HepG2 (cell line): ENCODE results near the gene TELO2. TPM values are rescaled to one million over a fixed set of nuclear protein-coding genes. Genes with fewer than 3 reads are reported as not detected.

ENCODE experiments used
- ATAC-seq: fragments of 200-7000 bp; cut with Tn5 transposase; 3 replicates; pipeline ENCODE4 v1.9.1; 2020; ENCODE audit warnings: mild to moderate bottlenecking, moderate library complexity
- BruUV-seq: library from RNA; stranded (reverse); fragments of 400-500 nt; replicated peaks from 2 replicates; lab custom pipeline; 2021; lab: Mats Ljungman, UMichigan
- CTCF ChIA-PET: fragments of 300-600 bp; formaldehyde crosslinking; extraction: SDS; loops from one replicate; lab custom pipeline; 2021; ENCODE audit warnings: low total read pairs, inconsistent platforms, low intra/inter-chr PET ratio; lab: Yijun Ruan, JAX
- POLR2A ChIA-PET: fragments of 350-600 bp; sonication (Branson Sonifier 250); formaldehyde crosslinking; loops from one replicate; lab custom pipeline; 2020; ENCODE audit warnings: antibody characterized with exemption, inconsistent platforms; lab: Yijun Ruan, JAX
- DNase-seq: peaks from one replicate; pipeline ENCODE4 v3.0.0-alpha.2; 2015; ENCODE audit warnings: low spot score
- FAIRE-seq: peaks from 3 replicates; lab custom pipeline; 2011; peaks lifted over from hg19 to GRCh38; lab: Jason Lieb, UNC
- H2AFZ ChIP-seq: one replicate; pipeline ENCODE4 v1.6.1; 2011; ENCODE audit warnings: low read length, inconsistent platforms
- H3K27ac ChIP-seq: fragments of 300-600 bp; 3 replicates; pipeline ENCODE4 v1.8.0; 2011; ENCODE audit warnings: mixed run types, mild to moderate bottlenecking, mixed read lengths, low read length, inconsistent platforms; ENCODE audit not compliant: insufficient read depth; ENCODE audit errors: extremely low read length
- H3K27me3 ChIP-seq, 2 experiments: fragments of 200-600 bp in 1 of 2; 2 replicates in 1 of 2; 3 replicates in 1 of 2; pipeline versions ENCODE4 v1.6.0 to v1.8.0; 2011; ENCODE audit warnings: low read length in 2 of 2, mild to moderate bottlenecking in 2 of 2, moderate library complexity in 2 of 2, inconsistent platforms in 1 of 2; ENCODE audit not compliant: insufficient read depth in 2 of 2, control insufficient read depth in 1 of 2
- H3K36me3 ChIP-seq, 2 experiments: fragments of 200-600 bp in 1 of 2; replicated peaks in 1 of 2; 2 replicates in 1 of 2; 3 replicates in 1 of 2; pipeline versions ENCODE4 v1.5.1 to v1.8.0; 2011; ENCODE audit warnings: low read length in 2 of 2, inconsistent platforms in 1 of 2; ENCODE audit not compliant: insufficient read depth in 2 of 2, control insufficient read depth in 1 of 2
- H3K4me1 ChIP-seq: 2 replicates; pipeline ENCODE4 v1.5.1; 2012; ENCODE audit warnings: low read length, inconsistent platforms; ENCODE audit not compliant: insufficient read depth
- H3K4me2 ChIP-seq: 2 replicates; pipeline ENCODE4 v1.6.0; 2011; ENCODE audit warnings: low read depth, low read length, inconsistent platforms
- H3K4me3 ChIP-seq, 3 experiments: fragments of 200-600 bp in 1 of 3; sonication (generic), shearing (Covaris generic) in 1 of 3; replicated peaks in 1 of 3; 2 replicates each; pipeline ENCODE4 v1.5.1; 2011 to 2016; ENCODE audit warnings: low read length in 3 of 3, inconsistent platforms in 2 of 3, low read depth in 2 of 3, mild to moderate bottlenecking in 2 of 3, control low read depth in 1 of 3, mixed read lengths in 1 of 3; ENCODE audit not compliant: insufficient read depth in 1 of 3
- H3K79me2 ChIP-seq: one replicate; pipeline ENCODE4 v1.6.1; 2011; ENCODE audit warnings: low read length, inconsistent platforms; ENCODE audit not compliant: insufficient read depth
- H3K9ac ChIP-seq: 2 replicates; pipeline ENCODE4 v1.6.0; 2011; ENCODE audit warnings: mild to moderate bottlenecking, low read depth, low read length, inconsistent platforms; ENCODE audit not compliant: insufficient read depth
- H3K9me3 ChIP-seq: 2 replicates; pipeline ENCODE4 v1.5.1; 2012; ENCODE audit warnings: mild to moderate bottlenecking, low read length
- H4K20me1 ChIP-seq: 2 replicates; pipeline ENCODE4 v1.6.0; 2011; ENCODE audit warnings: inconsistent platforms, mild to moderate bottlenecking, low read length, moderate library complexity; ENCODE audit not compliant: insufficient read depth
- CTCF ChIP-seq: sonication (generic); formaldehyde crosslinking; IDR thresholded peaks from 2 replicates; pipeline ENCODE4 v1.5.0; 2020; ENCODE audit warnings: mild to moderate bottlenecking, missing genetic modification reagents, moderate library complexity
- HOXD1 ChIP-seq: sonication (generic); formaldehyde crosslinking; IDR thresholded peaks from 2 replicates; pipeline ENCODE4 v1.5.0; 2020; ENCODE audit warnings: missing genetic modification reagents
- ZBTB33 ChIP-seq: sonication (generic); formaldehyde crosslinking; IDR thresholded peaks from 2 replicates; pipeline ENCODE4 v1.4.0; 2020; ENCODE audit warnings: missing genetic modification reagents
- ZBTB46 ChIP-seq: sonication (generic); formaldehyde crosslinking; IDR thresholded peaks from 2 replicates; pipeline ENCODE4 v1.4.0; 2020; ENCODE audit warnings: mild to moderate bottlenecking, missing genetic modification reagents, borderline replicate concordance
- ZMYM2 ChIP-seq: sonication (generic); formaldehyde crosslinking; IDR thresholded peaks from 2 replicates; pipeline ENCODE4 v1.8.0; 2022; ENCODE audit warnings: mild to moderate bottlenecking, missing genetic modification reagents
- ZNF562 ChIP-seq: sonication (generic); formaldehyde crosslinking; IDR thresholded peaks from 2 replicates; pipeline ENCODE4 v1.8.0; 2022; ENCODE audit warnings: missing genetic modification reagents, borderline replicate concordance
- WGBS: methylation state at CpG from one replicate; pipeline ENCODE4 v1.1.6; 2017; ENCODE audit warnings: low lambda C conversion rate; 5-methylcytosine and 5-hydroxymethylcytosine counted together
- in situ Hi-C: cut with HindIII; loops from 2 replicates; pipeline ENCODE4 v1.10.0; 2017; ENCODE audit warnings: low pct_unique_long_range_greater_than_20kb; ENCODE audit not compliant: extremely low pct_ligation_motif_present
- intact Hi-C: fragments of 100-400 bp; cut with micrococcal nuclease; formaldehyde crosslinking; loops from one replicate; pipeline ENCODE4 v1.10.0; 2022; ENCODE audit not compliant: unreplicated experiment
- polyA plus RNA-seq, 8 experiments: library from polyadenylated mRNA; depleted of rRNA in 3 of 8; stranded (reverse) in 7 of 8; unstranded in 1 of 8; fragments of >200 nt; fragmentation: Illumina TruSeq in 4 of 8; extraction: Trizol in 4 of 8; gene quantifications; 2 replicates each; pipeline versions ENCODE4 v1.2.1 to v1.2.3, GENCODE V29; 2011 to 2016; ENCODE audit warnings: low read depth in 4 of 8, missing spikeins in 1 of 8, mixed read lengths in 1 of 8; ENCODE audit not compliant: insufficient read depth in 1 of 8
- total RNA-seq, 5 experiments: library from RNA; depleted of rRNA; stranded (reverse); fragments of >200 nt; fragmentation: Illumina TruSeq; extraction: Trizol; gene quantifications; 2 replicates each; pipeline ENCODE4 v1.2.3, GENCODE V29; 2016; ENCODE audit warnings: low read depth in 1 of 5

Gene TELO2
- total and polyA plus RNA-seq, 2 of the 13 experiments (the other 11 are each of a cell fraction or from before 2014, with no cell fraction given): 10.1 to 17.9 TPM

- WGBS: 94% methylated on average over 9 of the region's 38 CpGs
- no TSS peak for BruUV-seq
- FAIRE-seq (no peak), DNase-seq (no peak), ATAC-seq (peak; percentile 30)
- no peaks in the 10 kb centered on the region for H3K79me2 ChIP-seq
- ChIA-PET POLR2A (no interaction called here), CTCF (no interaction called here)
- H3K4me3 ChIP-seq: no peak overlapping the region
- H3K9me3 ChIP-seq: no peaks in the 10 kb centered on the region
- no peak overlapping the region for H3K4me2 ChIP-seq
- peaks cover 6 to 10% of the 10 kb centered on the region in 2 experiments; a peak in 4 of 5 replicates for H3K27me3 ChIP-seq
- peaks cover 28% of the 10 kb centered on the region for H3K4me1 ChIP-seq
- in situ Hi-C loops (no loop called here), intact Hi-C loops (no loop called here)
- no peak overlapping the region for H3K27ac ChIP-seq
- H2AFZ ChIP-seq: no peak overlapping the region
- H3K9ac ChIP-seq: no peak overlapping the region
- TF ChIP-seq HOXD1: no peak
- TF ChIP-seq CTCF (CRISPR knock-in tag): 0 out of 2 replicates have a peak, but pooled peaks have one; percentile 11
- TF ChIP-seq ZNF562: no peak
- TF ChIP-seq ZBTB46 (CRISPR knock-in tag): no peak
- TF ChIP-seq ZMYM2 (CRISPR knock-in tag): no peak
- TF ChIP-seq ZBTB33: peak; percentile 85
- no peaks in the 10 kb centered on the region; a peak in 1 of 5 replicates for H3K36me3 ChIP-seq
- no peaks in the 10 kb centered on the region for H4K20me1 ChIP-seq
These were observed 49.7 kb upstream of the TELO2 start for GRCh38 chr16:1443403-1443973.
